K562 (cell line): ENCODE measurements around the gene CPLANE2. TPM values are rescaled to one million over a fixed set of nuclear protein-coding genes. Genes with fewer than 3 reads are reported as not detected.

Experiments
- ATAC-seq: fragments of 200-7000 bp; cut with Tn5 transposase; 3 replicates; pipeline ENCODE4 v1.9.1; 2020; ENCODE audit warnings: moderate library complexity
- BruUV-seq: library from RNA; stranded (reverse); fragments of 400-500 nt; replicated peaks from 2 replicates; lab custom pipeline; 2021; lab: Mats Ljungman, UMichigan
- CTCF ChIA-PET: fragments of 300-600 bp; formaldehyde crosslinking; extraction: SDS; loops from one replicate; lab custom pipeline; 2021; ENCODE audit warnings: low intra/inter-chr PET ratio; lab: Yijun Ruan, JAX
- POLR2A ChIA-PET: fragments of 300-600, 350-650 bp; sonication (Branson Sonifier 250); formaldehyde crosslinking; extraction: SDS; loops from one replicate; lab custom pipeline; 2021; ENCODE audit warnings: antibody characterized with exemption, inconsistent platforms; lab: Yijun Ruan, JAX
- DNase-seq, 4 experiments: peaks; one replicate each; pipeline versions ENCODE4 v3.0.0 to v3.0.0-alpha.2; 2011 to 2018; ENCODE audit warnings: low spot score in 3 of 4, mixed read lengths in 3 of 4; ENCODE audit errors: extremely low read depth in 1 of 4
- FAIRE-seq: peaks from 2 replicates; lab custom pipeline; 2011; peaks lifted over from hg19 to GRCh38; lab: Jason Lieb, UNC
- H2AFZ ChIP-seq: 2 replicates; pipeline ENCODE4 v1.6.0; 2011; ENCODE audit warnings: low read depth, low read length, control low read depth, inconsistent platforms
- H3K27ac ChIP-seq: fragments of 200-600 bp; 3 replicates; pipeline ENCODE4 v1.8.0; 2011; ENCODE audit warnings: low read depth, mild to moderate bottlenecking, control low read depth, inconsistent platforms, low read length, moderate library complexity, mixed read lengths; ENCODE audit errors: extremely low read depth
- H3K27me3 ChIP-seq, 2 experiments: fragments of 300-600 bp in 1 of 2; 2 replicates in 1 of 2; 3 replicates in 1 of 2; pipeline versions ENCODE4 v1.6.0 to v1.8.0; 2011; ENCODE audit warnings: inconsistent platforms in 2 of 2, low read length in 2 of 2, mild to moderate bottlenecking in 1 of 2, mixed read lengths in 1 of 2, moderate library complexity in 1 of 2; ENCODE audit not compliant: control insufficient read depth in 2 of 2, insufficient read depth in 2 of 2
- H3K36me3 ChIP-seq: fragments of 300-600 bp; 3 replicates; pipeline ENCODE4 v1.8.0; 2011; ENCODE audit warnings: mild to moderate bottlenecking, low read length, inconsistent platforms; ENCODE audit not compliant: control insufficient read depth, insufficient read depth
- H3K4me1 ChIP-seq, 2 experiments: fragments of 200-600 bp in 1 of 2; replicated peaks in 1 of 2; 2 replicates in 1 of 2; 3 replicates in 1 of 2; pipeline versions ENCODE4 v1.5.1 to v1.8.0; 2011; ENCODE audit warnings: inconsistent platforms in 2 of 2, low read length in 2 of 2, mild to moderate bottlenecking in 1 of 2, mixed read lengths in 1 of 2, moderate library complexity in 1 of 2; ENCODE audit not compliant: control insufficient read depth in 2 of 2, insufficient read depth in 2 of 2
- H3K4me2 ChIP-seq: 2 replicates; pipeline ENCODE4 v1.6.1; 2011; ENCODE audit warnings: low read length, control low read depth, inconsistent platforms, mixed read lengths; ENCODE audit not compliant: insufficient read depth
- H3K4me3 ChIP-seq: fragments of 200-600 bp; sonication (generic), shearing (Covaris generic); 2 replicates; pipeline ENCODE4 v1.5.1; 2016; ENCODE audit warnings: control low read depth, inconsistent platforms
- H3K79me2 ChIP-seq: fragments of 200-600 bp; 3 replicates; pipeline ENCODE4 v1.8.0; 2011; ENCODE audit warnings: low read length, inconsistent platforms; ENCODE audit not compliant: control insufficient read depth, insufficient read depth
- H3K9ac ChIP-seq, 2 experiments: 2 replicates each; pipeline versions ENCODE4 v1.6.0 to v1.6.1; 2011; ENCODE audit warnings: low read depth in 2 of 2, low read length in 2 of 2, control low read depth in 1 of 2, inconsistent platforms in 1 of 2, mild to moderate bottlenecking in 1 of 2, mixed read lengths in 1 of 2; ENCODE audit not compliant: insufficient read depth in 1 of 2
- H3K9me1 ChIP-seq: one replicate; pipeline ENCODE4 v1.6.0; 2011; ENCODE audit warnings: inconsistent platforms, mild to moderate bottlenecking, low read length, moderate library complexity; ENCODE audit not compliant: control insufficient read depth, insufficient read depth
- H3K9me3 ChIP-seq: replicated peaks from 2 replicates; pipeline ENCODE4 v1.5.1; 2011; ENCODE audit warnings: low read depth, low read length, inconsistent platforms; ENCODE audit not compliant: control insufficient read depth, insufficient read depth
- H4K20me1 ChIP-seq: replicated peaks from 2 replicates; pipeline ENCODE4 v1.6.1; 2011; ENCODE audit warnings: low read length, inconsistent platforms, mixed read lengths; ENCODE audit not compliant: control insufficient read depth, insufficient read depth
- ASH1L ChIP-seq: fragments of 450-650 bp; IDR thresholded peaks from 2 replicates; pipeline ENCODE4 v1.6.1; 2018; ENCODE audit warnings: borderline replicate concordance, mild to moderate bottlenecking, low read depth; ENCODE audit not compliant: partially characterized antibody
- FOS ChIP-seq: IDR thresholded peaks from 3 replicates; pipeline ENCODE4 v1.6.1; 2011; ENCODE audit not compliant: insufficient read length; ENCODE audit errors: extremely low read depth
- FOXJ2 ChIP-seq: fragments of 200-800 bp; sonication (Bioruptor generic); IDR thresholded peaks from 2 replicates; pipeline ENCODE4 v1.6.1; 2016; ENCODE audit warnings: missing genetic modification characterization, missing compliant biosample characterization
- HDGF ChIP-seq: fragments of 450-650 bp; IDR thresholded peaks from 2 replicates; pipeline ENCODE4 v1.6.1; 2016
- HNRNPK ChIP-seq: fragments of 200-400 bp; formaldehyde crosslinking; IDR thresholded peaks from one replicate; pipeline ENCODE4 v1.6.1; 2018; ENCODE audit warnings: mild to moderate bottlenecking, low read depth, low read length; ENCODE audit not compliant: poor library complexity, severe bottlenecking
- MYNN ChIP-seq, 2 experiments: sonication (generic); formaldehyde crosslinking in 1 of 2; IDR thresholded peaks; 2 replicates each; pipeline versions ENCODE4 v1.5.0 to v1.6.1; 2016 to 2020; ENCODE audit warnings: antibody characterized with exemption in 1 of 2, missing genetic modification reagents in 1 of 2
- NFRKB ChIP-seq: fragments of 450-650 bp; IDR thresholded peaks from 2 replicates; pipeline ENCODE4 v1.6.1; 2016; ENCODE audit warnings: low read depth
- NUFIP1 ChIP-seq: fragments of 450-650 bp; IDR thresholded peaks from 2 replicates; pipeline ENCODE4 v1.6.1; 2018; ENCODE audit not compliant: partially characterized antibody
- POLR2G ChIP-seq: fragments of 200-400 bp; formaldehyde crosslinking; IDR thresholded peaks from 2 replicates; pipeline ENCODE4 v1.6.1; 2017; ENCODE audit warnings: low read depth, mild to moderate bottlenecking, antibody characterized with exemption, low read length, moderate library complexity
- PTRF ChIP-seq: fragments of 450-650 bp; IDR thresholded peaks from 2 replicates; pipeline ENCODE4 v1.6.1; 2016; ENCODE audit warnings: mild to moderate bottlenecking, missing genetic modification characterization, missing compliant biosample characterization
- RERE ChIP-seq: sonication (generic); formaldehyde crosslinking; IDR thresholded peaks from 2 replicates; pipeline ENCODE4 v1.8.0; 2023; ENCODE audit warnings: missing genetic modification reagents, mild to moderate bottlenecking, borderline replicate concordance
- SIX5 ChIP-seq, 2 experiments: IDR thresholded peaks; 2 replicates each; pipeline ENCODE4 v1.6.1; 2011; ENCODE audit warnings: low read length in 2 of 2, borderline replicate concordance in 1 of 2, low read depth in 1 of 2, mild to moderate bottlenecking in 1 of 2, moderate library complexity in 1 of 2; ENCODE audit not compliant: insufficient read depth in 1 of 2
- STAT5B ChIP-seq: fragments of 250-450 bp; sonication (Bioruptor Pico); IDR thresholded peaks from 2 replicates; pipeline ENCODE4 v1.8.0; 2021; ENCODE audit warnings: mild to moderate bottlenecking, inconsistent platforms
- TRIM28 ChIP-seq: fragments of 450-650 bp; IDR thresholded peaks from 2 replicates; pipeline ENCODE4 v1.6.1; 2017
- WHSC1 ChIP-seq: IDR thresholded peaks from one replicate; pipeline ENCODE4 v1.6.1; 2012; ENCODE audit warnings: low read length, control low read depth, inconsistent platforms
- ZNF232 ChIP-seq: sonication (generic); formaldehyde crosslinking; IDR thresholded peaks from 2 replicates; pipeline ENCODE4 v1.8.0; 2022; ENCODE audit warnings: mild to moderate bottlenecking, missing genetic modification reagents
- ZNF512 ChIP-seq: IDR thresholded peaks from 2 replicates; pipeline ENCODE4 v1.6.1; 2016; ENCODE audit warnings: missing genetic modification characterization, missing compliant biosample characterization
- WGBS: fragments of 100-300 bp; shearing (Covaris generic); methylation state at CpG from one replicate; pipeline ENCODE4 v1.1.6; 2016; ENCODE audit warnings: low coverage, mixed read lengths; ENCODE audit not compliant: insufficient coverage; ENCODE audit errors: missing lambda C conversion rate; 5-methylcytosine and 5-hydroxymethylcytosine counted together
- in situ Hi-C: fragments of 300-500 bp; cut with MboI; formaldehyde crosslinking; loops from 4 replicates; pipeline ENCODE4 v1.15.0; 2018; ENCODE audit warnings: inconsistent platforms, mixed read lengths
- intact Hi-C: fragments of 100-400 bp; cut with micrococcal nuclease; formaldehyde crosslinking; loops from 2 replicates; pipeline ENCODE4 v1.14.2; 2022
- polyA plus RNA-seq, 8 experiments: library from polyadenylated mRNA; depleted of rRNA in 4 of 8; stranded (reverse) in 5 of 8; unstranded in 3 of 8; fragments of >200 nt; fragmentation: Nextera tagmentation in 2 of 8; fragmentation: Illumina TruSeq in 1 of 8; extraction: Ambion mirVana in 2 of 8; extraction: Trizol in 1 of 8; gene quantifications; 2 replicates each; pipeline versions ENCODE4 v1.2.1 to v1.2.3, GENCODE V29; 2011 to 2014; ENCODE audit warnings: inconsistent platforms in 1 of 8, missing spikeins in 1 of 8
- total RNA-seq, 7 experiments: library from RNA; depleted of rRNA in 6 of 7; stranded (reverse); fragments of >200 nt in 6 of 7; fragmentation: Illumina TruSeq in 2 of 7; extraction: Trizol in 2 of 7; gene quantifications; 2 replicates each; pipeline versions ENCODE4 v1.2.1 to v1.2.3, GENCODE V29; 2011 to 2021; ENCODE audit warnings: low replicate concordance in 1 of 7

Gene CPLANE2
- total and polyA plus RNA-seq, 9 of the 15 experiments (the other 6 are each of a cell fraction or from before 2014, with no cell fraction given) = 0.17 to 20.9 (median 8.1) TPM

- peak overlapping the region; percentile 61 for H2AFZ ChIP-seq
- H3K27ac ChIP-seq = no peak overlapping the region
- H3K9me3 ChIP-seq = no peaks in the 10 kb centered on the region
- H3K9me1 ChIP-seq = no peaks in the 10 kb centered on the region
- peak overlapping the region; percentile 13; the same call in 1 of the 2 replicates for H3K4me2 ChIP-seq
- intact Hi-C loops (no loop called here), in situ Hi-C loops (loop anchor here (5.0 kb wide), 1 partner anchor 107 kb away; no protein-coding TSS in a partner anchor)
- peaks cover 6 to 24% of the 10 kb centered on the region in 2 experiments; a peak in 4 of 5 replicates for H3K4me1 ChIP-seq
- BruUV-seq = no TSS peak
- DNase-seq = peak in 1 of 4 experiments; percentile 42
- ChIA-PET POLR2A (interaction anchor here (0.7 kb wide), 1 partner anchor 89 kb away, joined by 4 read pairs; no protein-coding TSS in a partner anchor), CTCF (interaction anchor here (2.2 to 7.5 kb wide), 2 partner anchors 109 to 180 kb away, joined by 14 to 208 read pairs; no protein-coding TSS in a partner anchor)
- peak overlapping the region in 1 of 2 experiments; percentile 77; a peak in 1 of 4 replicates for H3K9ac ChIP-seq
- H3K36me3 ChIP-seq = no peaks in the 10 kb centered on the region
- ATAC-seq = peak; percentile 10; the same call in 1 of the 3 replicates
- no peaks in the 10 kb centered on the region for H4K20me1 ChIP-seq
- H3K27me3 ChIP-seq = no peaks in the 10 kb centered on the region
- no peak overlapping the region for H3K4me3 ChIP-seq
- FAIRE-seq = peak; percentile 61
- WGBS = 7% methylated on average over 6 of the region's 6 CpGs
- H3K79me2 ChIP-seq = no peaks in the 10 kb centered on the region
- TF ChIP-seq HDGF = no peak
- TF ChIP-seq SIX5 (IDR thresholded peaks at IDR 0.05; ENCODE audit: borderline replicate concordance in 1 of 2, insufficient read depth in 1 of 2, low read depth in 1 of 2, low read length in 2 of 2) = no peak
- TF ChIP-seq NFRKB = no peak
- no peak for TF ChIP-seq STAT5B (CRISPR knock-in tag)
- no peak for TF ChIP-seq ZNF512 (tag)
- TF ChIP-seq ASH1L = no peak
- no peak for TF ChIP-seq PTRF (tag)
- no peak for TF ChIP-seq NUFIP1
- TF ChIP-seq FOXJ2 (tag) = no peak
- TF ChIP-seq ZNF232 (CRISPR knock-in tag) = no peak
- no peak for TF ChIP-seq POLR2G
- no peak for TF ChIP-seq HNRNPK
- no peak for TF ChIP-seq FOS
- no peak for TF ChIP-seq WHSC1
- no peak for TF ChIP-seq RERE (CRISPR knock-in tag)
- no peak for TF ChIP-seq TRIM28
- TF ChIP-seq MYNN (IDR thresholded peaks at IDR 0.05) = no peak
- TF ChIP-seq MYNN (CRISPR knock-in tag; IDR thresholded peaks at IDR 0.05) = no peak
Measured at GRCh38 chr1:16189003-16189402, 48.0 kb downstream of the CPLANE2 start.
